Tibial artery (tissue), 4 donors: ENCODE data around the gene SCARF2.
A peak's percentile ranks its signal among the peaks of the same experiment; 100 is the strongest.
"Not testable (repeated sequence)": the region's sequence is repeated elsewhere in the genome, so short reads cannot be mapped to it uniquely, and the experiment has no call there.

Experiments used
- DNase-seq, 2 donors: peaks; one replicate each; pipeline ENCODE4 v3.0.0-alpha.2; 2019
- H3K27ac ChIP-seq, 2 donors: fragments of 200-600 bp; sonication (generic) in 1 of 2; 1 replicate in 1 of 2; 2 replicates in 1 of 2; pipeline ENCODE4 v1.5.1; 2018 to 2019; ENCODE audit warnings: mild to moderate bottlenecking in 1 of 2
- H3K27me3 ChIP-seq, 2 donors: fragments of 200-600 bp; sonication (generic) in 1 of 2; one replicate each; pipeline versions ENCODE4 v1.5.1 to v1.6.0; 2016 to 2019
- H3K36me3 ChIP-seq, 3 donors: fragments of 200-600 bp; sonication (generic) in 2 of 3; one replicate each; pipeline ENCODE4 v1.5.1; 2016 to 2019; ENCODE audit warnings: mild to moderate bottlenecking in 2 of 3
- H3K4me1 ChIP-seq, 4 donors: fragments of 200-600 bp; sonication (generic) in 2 of 4; 1 replicate in 3 of 4; 2 replicates in 1 of 4; pipeline ENCODE4 v1.5.1; 2016 to 2019
- H3K4me3 ChIP-seq, 2 donors: fragments of 200-600 bp; sonication (generic) in 1 of 2; 1 replicate in 1 of 2; 2 replicates in 1 of 2; pipeline ENCODE4 v1.5.1; 2018 to 2019; ENCODE audit warnings: mild to moderate bottlenecking in 2 of 2
- H3K9me3 ChIP-seq, 3 donors: fragments of 200-600 bp; sonication (generic) in 1 of 3; one replicate each; pipeline ENCODE4 v1.5.1; 2016 to 2019
- intact Hi-C: fragments of 100-400 bp; cut with DNase I; formaldehyde crosslinking; loops from one replicate; pipeline ENCODE4 v1.15.0; 2023; ENCODE audit warnings: low total_unique reads
- TF ChIP-seq, protein P1 (sequence below), 2 experiments: fragments of 200-600 bp in 1 of 2; fragments of 450-650 bp in 1 of 2; IDR thresholded peaks; one replicate each; pipeline ENCODE4 v1.5.1; 2017 to 2019; ENCODE audit warnings: antibody characterized with exemption in 2 of 2, mild to moderate bottlenecking in 1 of 2, moderate library complexity in 1 of 2

Gene SCARF2

DNA sequence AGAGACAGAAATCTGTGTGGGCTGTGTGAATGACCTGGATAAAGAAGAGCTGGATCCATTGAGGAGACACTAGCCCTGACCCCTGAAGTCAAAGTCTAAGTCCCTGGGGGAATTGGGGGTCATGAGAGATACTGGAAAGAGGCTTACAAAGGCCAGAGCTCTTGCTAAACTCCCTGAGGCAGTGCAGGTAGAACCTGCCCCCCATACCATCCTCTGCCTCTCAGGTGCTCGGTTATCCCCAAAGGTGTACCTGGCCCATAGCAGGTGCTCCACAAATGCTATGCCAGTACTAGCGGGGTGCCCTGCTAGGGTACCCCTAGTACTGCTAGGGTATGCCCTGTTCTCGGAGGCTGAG lies 19.1 kb upstream of the SCARF2 start:
- DNase-seq = peak in 1 of 2 donors; percentile 34
- H3K4me1 ChIP-seq = no peaks in the 10 kb centered on the region
- no peaks in the 10 kb centered on the region for H3K27me3 ChIP-seq
- H3K36me3 ChIP-seq = peaks cover 0 to 23% (median 7%) of the 10 kb centered on the region in 3 donors
- H3K27ac ChIP-seq = no peak overlapping the region
- H3K9me3 ChIP-seq = no peaks in the 10 kb centered on the region
- TF ChIP-seq, protein P1, sequence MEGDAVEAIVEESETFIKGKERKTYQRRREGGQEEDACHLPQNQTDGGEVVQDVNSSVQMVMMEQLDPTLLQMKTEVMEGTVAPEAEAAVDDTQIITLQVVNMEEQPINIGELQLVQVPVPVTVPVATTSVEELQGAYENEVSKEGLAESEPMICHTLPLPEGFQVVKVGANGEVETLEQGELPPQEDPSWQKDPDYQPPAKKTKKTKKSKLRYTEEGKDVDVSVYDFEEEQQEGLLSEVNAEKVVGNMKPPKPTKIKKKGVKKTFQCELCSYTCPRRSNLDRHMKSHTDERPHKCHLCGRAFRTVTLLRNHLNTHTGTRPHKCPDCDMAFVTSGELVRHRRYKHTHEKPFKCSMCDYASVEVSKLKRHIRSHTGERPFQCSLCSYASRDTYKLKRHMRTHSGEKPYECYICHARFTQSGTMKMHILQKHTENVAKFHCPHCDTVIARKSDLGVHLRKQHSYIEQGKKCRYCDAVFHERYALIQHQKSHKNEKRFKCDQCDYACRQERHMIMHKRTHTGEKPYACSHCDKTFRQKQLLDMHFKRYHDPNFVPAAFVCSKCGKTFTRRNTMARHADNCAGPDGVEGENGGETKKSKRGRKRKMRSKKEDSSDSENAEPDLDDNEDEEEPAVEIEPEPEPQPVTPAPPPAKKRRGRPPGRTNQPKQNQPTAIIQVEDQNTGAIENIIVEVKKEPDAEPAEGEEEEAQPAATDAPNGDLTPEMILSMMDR (IDR thresholded peaks at IDR 0.05) = no peak
- no peak overlapping the region for H3K4me3 ChIP-seq
- intact Hi-C loops = no loop called here

DNA sequence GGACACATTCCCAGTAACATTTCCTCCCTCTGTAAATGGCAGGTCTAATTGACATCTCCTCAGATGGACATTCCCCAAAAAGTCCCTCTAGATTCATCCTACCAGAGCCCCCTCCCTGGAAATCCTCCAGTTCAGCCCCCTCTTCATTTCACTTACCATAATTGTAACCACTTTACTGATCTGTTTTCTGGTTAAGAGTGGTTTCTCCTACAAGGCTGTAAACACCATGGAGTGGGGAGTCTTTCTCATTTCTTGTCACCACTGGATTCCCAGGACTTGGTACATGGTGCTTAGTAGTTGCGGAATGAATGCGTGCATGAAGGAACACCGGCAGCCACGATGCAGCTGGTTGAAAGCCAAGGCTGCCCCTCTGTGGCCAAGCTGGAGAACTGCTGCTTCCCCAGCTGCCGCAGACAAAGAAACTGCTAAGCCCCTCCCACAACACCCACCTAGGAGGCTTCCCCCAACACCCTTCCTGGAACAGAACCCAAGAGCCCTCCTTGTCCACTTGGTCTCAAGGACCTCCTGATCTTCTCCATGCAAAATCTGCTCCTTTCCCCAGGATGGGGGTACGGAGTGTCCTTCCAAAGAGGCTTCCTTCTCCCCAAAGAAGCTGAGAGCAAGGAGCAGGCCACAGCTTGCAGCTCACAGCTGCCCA lies 18.6 kb upstream of the SCARF2 start:
- DNase-seq = peak; percentile 70 to 80
- TF ChIP-seq, protein P1 (IDR thresholded peaks at IDR 0.05) = peak; percentile 91 to 95
- no peaks in the 10 kb centered on the region for H3K4me1 ChIP-seq

DNA sequence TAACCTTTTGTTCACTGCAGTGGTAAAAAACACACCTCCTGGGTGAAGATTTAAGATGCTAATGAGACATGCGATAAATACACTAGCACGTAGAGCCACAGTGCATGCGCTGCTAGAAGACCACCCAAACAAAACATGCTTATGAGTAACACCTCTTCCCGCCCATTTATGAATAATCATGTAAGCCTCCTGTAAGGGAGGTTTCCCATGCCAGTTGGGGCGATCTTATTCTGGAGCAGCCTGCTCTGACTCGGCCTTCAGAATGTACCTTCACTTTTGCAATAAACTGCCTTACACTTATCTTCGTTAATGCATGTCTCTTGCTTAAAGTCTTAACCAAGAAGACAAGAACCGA lies 18.1 kb upstream of the SCARF2 start:
- Histone ChIP-seq H3K4me1 (no peaks in the 10 kb centered on the region), H3K4me3 (no peak overlapping the region), H3K36me3 (peaks cover 0 to 33% (median 7%) of the 10 kb centered on the region in 3 donors), H3K27ac (no peak overlapping the region), H3K9me3 (no peaks in the 10 kb centered on the region), H3K27me3 (no peaks in the 10 kb centered on the region)
- TF ChIP-seq, protein P1 (IDR thresholded peaks at IDR 0.05) = no peak
- intact Hi-C loops = loop anchor here (1.0 kb wide), 1 partner anchor 36 kb away; no protein-coding TSS in a partner anchor
- peak in 1 of 2 donors; percentile 27 for DNase-seq

More for the DNA sequence above, 18.6 kb upstream of the SCARF2 start:
- Histone ChIP-seq H3K27me3 (no peaks in the 10 kb centered on the region), H3K36me3 (peaks cover 0 to 28% (median 7%) of the 10 kb centered on the region in 3 donors), H3K9me3 (no peaks in the 10 kb centered on the region), H3K27ac (no peak overlapping the region), H3K4me3 (no peak overlapping the region)
- intact Hi-C loops = no loop called here

DNA sequence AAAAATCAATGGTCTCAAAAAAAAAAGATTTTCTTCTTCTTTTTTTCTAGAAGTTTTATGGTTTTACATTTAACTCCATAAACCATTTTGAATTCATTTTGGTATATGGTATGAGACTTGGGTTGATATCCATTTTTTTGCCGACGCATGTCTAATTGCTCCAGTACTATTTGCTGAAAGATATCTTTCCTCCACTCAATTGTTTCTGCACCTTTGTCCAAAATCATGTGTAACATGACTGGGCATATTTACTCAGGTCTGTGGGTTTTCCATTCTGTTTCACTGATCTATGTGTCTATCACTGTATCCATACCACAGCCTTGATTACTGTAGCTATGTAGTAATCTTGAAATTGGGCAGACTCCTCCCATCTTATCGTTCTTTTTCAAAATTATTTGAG lies 15.6 kb upstream of the SCARF2 start:
- Histone ChIP-seq H3K4me3 (no peak overlapping the region), H3K27me3 (no peaks in the 10 kb centered on the region), H3K9me3 (no peaks in the 10 kb centered on the region), H3K27ac (no peak overlapping the region), H3K36me3 (peaks cover 0 to 33% (median 7%) of the 10 kb centered on the region in 3 donors), H3K4me1 (no peaks in the 10 kb centered on the region)
- DNase-seq = no peak
- TF ChIP-seq, protein P1 (IDR thresholded peaks at IDR 0.05) = no peak
- intact Hi-C loops = no loop called here

DNA sequence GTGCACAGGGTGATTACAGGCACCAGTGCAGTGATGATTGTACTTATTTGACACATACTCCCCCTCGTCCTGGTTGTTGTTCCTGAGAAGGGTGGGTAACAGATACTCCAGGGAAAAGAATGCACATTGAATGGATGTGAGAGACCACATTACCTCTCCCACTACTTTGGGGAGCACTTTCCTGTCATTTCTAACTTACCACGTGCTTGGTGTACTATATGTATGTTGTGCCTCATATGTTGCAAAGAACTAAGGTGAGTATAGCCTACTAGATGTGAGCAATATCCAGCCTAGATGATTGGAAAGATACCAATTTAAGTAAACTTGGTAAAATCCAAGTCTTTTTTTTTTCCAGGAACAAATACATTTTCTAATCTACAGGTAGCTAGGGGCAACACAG lies 14.3 kb upstream of the SCARF2 start:
- intact Hi-C loops = no loop called here
- Histone ChIP-seq H3K36me3 (peaks cover 0 to 23% (median 5%) of the 10 kb centered on the region in 3 donors), H3K9me3 (no peaks in the 10 kb centered on the region), H3K27me3 (no peaks in the 10 kb centered on the region), H3K4me3 (no peak overlapping the region), H3K4me1 (no peaks in the 10 kb centered on the region), H3K27ac (no peak overlapping the region)
- TF ChIP-seq, protein P1 (IDR thresholded peaks at IDR 0.05) = no peak
- DNase-seq = no peak

DNA sequence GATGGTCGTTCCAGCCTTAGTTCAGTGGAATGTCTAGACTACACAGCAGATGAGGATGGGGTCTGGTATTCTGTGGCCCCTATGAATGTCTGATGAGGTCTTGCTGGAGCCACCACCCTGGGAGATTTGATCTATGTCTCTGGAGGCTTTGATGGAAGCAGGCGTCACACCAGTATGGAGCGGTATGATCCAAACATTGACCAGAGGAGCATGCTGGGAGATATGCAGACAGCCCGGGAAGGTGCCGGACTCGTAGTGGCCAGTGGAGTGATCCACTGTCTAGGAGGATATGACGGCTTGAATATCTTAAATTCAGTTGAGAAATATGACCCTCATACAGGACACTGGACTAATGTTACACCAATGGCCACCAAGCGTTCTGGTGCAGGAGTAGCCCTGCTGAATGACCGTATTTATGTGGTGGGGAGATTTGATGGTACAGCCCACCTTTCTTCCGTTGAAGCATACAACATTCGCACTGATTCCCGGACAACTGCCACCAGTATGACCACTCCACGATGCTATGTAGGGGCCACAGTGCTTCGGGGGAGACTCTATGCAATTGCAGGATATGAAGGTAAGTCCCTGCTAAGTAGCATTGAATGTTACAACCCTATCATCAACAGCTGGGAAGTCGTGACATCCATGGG lies 13.6 kb upstream of the SCARF2 start:
- intact Hi-C loops, H3K27ac ChIP-seq, H3K27me3 ChIP-seq, H3K4me1 ChIP-seq, H3K9me3 ChIP-seq, H3K4me3 ChIP-seq, DNase-seq: not testable (repeated sequence)
- peaks cover 3 to 24% (median 8%) of the 10 kb centered on the region in 3 donors for H3K36me3 ChIP-seq
